ENCODE results near the gene COLGALT1.

COLGALT1 gene

DNA sequence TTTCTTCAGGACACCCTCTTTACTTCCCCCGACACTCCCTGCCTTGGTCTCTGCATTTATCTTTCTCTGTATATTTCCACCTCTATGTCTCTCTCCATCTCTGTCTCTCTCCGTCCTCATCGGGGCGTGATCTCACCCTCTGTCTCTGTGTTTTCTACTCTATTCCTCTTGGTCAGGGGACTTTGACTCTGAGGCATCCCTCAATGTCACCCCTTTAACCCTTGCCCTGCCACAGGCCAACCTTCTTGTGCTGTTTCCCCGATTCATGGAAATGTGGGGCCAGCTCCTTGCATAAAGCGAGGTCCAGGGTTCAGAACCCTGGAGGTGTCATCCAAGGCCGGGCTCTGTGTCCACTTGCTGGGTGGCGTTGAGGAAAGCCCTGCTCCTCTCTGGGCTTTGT lies 46.8 kb downstream of the COLGALT1 start:
- no peak for DNase-seq

DNA sequence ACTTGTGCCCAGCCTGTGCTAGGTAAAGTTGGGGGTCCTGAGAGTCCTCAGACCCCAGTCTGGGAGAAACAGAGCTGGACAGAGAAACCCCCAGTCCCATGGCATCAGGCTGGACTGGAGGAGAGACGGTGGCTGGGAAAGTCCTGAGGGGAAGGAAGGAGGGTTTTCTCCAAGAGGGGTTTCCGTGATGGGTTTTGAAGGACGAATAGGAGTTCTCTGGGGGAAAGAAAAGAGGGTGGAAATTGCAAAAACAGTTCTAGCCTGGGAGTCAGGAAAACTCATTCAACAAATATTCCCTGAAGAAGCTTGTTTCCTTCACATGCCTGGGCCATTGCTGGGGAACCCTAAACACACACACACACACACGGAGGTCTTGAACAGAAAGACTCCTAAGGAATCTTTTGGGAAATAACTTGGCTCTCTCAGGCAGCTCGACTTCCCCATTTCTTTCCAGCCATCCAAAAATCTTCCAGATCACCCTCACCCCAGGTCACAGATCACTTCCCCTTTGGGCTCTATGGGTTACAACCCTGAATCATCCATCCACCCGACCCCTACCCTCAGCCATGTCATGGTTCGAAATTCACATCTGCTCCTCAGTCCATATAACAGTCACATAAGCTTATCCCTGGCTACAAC lies 47.5 kb downstream of the COLGALT1 start:
- no peak for DNase-seq

DNA sequence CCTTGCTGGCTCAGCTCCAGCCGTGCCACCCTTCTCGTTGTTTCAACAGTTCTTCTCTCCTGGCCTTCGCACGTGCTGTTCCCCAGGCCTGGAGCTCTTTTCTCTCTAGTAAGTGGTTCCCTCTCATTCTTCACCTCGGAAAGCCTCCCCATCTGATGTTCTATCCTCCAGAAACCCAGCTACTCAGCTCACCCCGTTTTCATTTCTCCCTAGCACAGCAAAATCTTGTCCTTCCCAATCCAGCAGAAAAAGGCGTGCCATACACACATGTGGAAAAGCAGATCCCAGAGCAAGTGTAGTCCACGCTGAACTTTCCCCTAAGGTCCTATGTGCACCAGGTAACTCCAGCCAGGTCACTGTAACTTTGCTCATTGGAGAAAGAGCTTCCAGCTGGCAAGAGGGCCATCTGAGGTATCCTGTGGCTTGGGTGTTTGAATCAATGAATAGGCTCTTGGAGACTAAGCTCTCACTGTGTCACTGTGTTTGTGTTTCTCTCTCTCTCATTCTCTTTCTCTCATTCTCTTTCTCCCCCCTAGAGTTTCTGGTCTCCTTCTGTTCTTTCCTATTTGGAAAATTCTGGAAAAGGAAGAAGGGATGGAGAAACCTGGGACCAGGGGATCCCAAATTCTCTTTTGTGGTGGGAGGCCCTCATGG lies 49.0 kb downstream of the COLGALT1 start:
- DNase-seq: no peak

DNA sequence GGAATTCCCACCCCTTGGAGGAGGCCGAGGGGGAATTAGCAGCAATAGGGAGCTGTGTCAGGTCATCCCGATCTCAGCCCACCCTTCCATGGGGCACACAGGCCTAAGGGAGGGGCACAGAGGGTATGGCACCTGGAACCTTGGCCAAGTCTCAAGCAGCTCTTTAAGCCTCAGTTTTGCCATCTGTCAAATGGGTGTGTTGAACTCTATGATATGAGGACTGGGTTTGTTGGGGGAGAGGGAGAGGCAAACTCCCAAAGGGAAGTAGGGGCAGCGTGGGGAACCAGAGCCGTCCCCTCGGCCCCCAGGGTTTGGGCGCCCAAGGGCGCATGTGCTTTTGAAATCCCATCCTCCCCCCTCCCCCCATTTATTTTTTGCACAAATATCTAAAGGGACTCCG lies 49.7 kb downstream of the COLGALT1 start:
- no peak for DNase-seq

DNA sequence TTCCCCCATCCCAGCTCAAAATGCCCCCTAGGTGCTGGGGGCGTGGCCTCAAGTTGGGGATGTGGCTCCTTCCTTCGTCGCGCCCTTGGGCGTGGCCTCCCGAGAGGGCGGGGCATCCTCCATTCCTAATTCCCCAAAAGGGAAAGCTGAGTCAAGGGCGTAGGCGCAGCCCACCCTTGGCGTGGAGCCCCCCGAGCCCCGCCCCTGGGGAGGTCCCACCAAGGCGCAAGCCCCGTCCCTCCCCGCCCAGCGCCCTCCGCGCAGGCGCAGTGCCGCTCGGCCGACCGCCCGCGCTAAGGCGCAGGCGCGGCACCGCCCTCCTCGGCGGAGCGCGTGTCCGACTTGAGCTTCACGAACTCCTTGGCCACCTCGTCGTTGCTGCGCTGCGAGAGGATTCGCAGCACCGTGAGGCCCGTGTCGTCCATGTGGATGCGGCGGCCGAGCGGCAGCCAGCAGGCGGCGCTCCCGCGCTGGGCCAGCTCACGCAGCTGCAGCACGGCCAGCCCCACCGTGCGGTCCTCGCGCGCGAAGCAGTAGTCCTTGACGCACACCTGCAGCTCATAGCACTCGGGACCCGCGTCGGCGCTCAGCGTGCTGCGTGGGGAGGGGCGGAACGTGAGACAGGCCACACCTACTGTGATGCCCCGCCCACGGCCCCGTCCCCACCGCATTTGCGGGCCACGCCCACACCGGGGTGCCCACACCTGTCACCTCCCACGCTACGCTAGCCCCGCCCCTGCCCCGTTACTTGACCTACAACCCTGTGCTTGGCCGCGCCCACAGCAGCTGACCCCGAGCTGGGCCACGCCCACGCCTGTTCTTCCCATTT lies 50.5 kb downstream of the COLGALT1 start:
- DNase-seq: peak; percentile 70

DNA sequence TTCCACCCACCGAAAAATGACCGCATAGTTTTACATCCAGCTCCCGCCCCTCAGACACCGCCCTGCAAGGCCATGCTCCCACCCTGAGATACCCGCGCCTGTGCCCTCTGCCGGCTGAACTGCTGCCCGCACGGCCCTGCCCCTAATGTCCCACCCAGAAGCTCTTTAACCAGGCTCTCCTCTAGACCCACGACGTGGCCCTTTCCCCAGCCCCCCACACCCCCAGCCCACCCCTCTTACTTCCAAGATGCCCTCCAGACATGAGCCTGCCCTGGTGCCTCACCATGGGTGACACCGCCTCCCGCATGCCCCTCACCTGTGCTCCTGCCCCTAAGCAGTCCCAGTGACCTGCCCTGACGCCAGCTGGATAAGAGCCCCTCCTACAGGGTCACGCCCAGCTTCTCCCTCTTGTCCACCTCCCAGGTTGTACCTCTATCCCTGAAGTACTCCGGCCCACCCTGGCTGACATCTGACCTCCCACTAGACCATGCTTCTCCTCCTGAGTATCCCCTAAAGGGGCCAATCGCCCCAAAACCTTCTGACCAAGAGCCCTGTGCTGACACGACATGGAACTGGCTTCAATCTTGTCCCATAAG lies 51.2 kb downstream of the COLGALT1 start:
- no peak for DNase-seq

DNA sequence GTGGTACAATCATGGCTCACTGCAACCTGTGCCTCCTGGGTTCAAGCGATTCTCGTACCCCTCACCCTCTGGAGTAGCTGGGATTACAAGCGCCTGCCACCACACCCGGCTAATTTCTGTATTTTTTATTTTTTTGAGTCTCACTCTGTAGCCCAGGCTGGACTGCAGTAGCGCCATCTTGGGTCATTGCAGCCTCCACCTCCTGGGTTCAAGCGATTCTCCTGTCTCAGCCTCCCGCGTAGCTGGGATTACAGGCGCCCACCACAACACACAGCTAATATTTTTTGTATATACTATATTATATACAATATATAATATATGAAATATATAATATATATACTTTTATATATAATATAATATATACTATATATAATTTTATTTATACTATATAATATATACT lies 52.5 kb downstream of the COLGALT1 start:
- DNase-seq: no peak

DNA sequence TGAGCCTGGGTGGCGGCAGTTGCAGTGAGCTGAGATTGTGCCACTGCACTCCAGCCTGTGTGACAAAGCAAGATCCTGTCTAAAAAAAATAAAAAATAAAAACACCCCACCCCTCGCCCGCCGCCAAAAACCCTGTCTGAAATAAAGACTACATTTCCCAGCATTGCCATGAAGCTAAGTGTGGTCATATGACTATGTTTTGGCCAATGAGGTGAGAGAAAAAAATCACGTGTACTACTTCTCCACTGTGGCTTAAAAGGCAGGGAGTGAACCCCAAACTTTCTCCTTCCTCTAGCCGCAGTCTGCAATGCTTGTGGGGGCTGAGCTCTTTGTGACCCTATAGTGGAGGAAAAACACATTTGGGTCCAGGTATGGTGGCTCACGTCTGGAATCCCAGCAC lies 54.9 kb downstream of the COLGALT1 start:
- DNase-seq: no peak

DNA sequence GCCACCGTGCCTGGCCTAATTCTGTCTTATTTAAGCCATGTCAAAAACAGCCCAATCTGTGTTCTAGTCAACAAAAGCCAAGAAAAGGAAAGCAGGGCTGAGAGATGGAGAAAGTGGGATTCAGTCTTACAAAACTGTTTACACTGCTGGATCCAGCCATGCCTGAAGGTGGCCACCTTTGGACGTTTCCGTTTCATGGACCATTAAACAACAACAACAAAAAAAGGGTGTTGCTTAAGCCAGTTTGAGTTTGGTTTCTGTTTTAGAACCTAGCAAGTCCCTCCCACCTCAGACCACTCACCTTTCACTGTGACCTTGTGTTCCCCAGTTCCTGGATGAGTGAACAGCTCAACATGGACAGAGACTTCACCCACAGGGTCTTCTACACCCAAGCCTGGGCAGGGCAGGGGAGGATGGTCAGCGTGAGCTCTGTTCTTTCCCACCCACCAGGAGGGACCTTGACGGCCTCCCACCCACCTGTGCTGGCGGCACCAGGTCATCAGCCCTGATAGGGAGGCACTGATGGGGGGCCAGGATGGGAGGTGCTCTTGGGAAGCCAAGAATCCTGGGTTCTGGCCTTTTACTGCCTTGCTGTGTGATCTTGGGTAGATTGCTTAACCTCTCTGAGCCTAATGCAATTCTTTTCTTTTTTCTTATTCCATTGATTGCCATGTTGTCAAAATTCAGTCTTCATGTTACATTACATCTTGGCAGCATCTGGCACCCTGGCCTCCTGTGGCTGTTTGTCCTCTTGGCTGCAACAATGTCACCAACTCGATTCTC lies 56.2 kb downstream of the COLGALT1 start:
- no peak for DNase-seq

DNA sequence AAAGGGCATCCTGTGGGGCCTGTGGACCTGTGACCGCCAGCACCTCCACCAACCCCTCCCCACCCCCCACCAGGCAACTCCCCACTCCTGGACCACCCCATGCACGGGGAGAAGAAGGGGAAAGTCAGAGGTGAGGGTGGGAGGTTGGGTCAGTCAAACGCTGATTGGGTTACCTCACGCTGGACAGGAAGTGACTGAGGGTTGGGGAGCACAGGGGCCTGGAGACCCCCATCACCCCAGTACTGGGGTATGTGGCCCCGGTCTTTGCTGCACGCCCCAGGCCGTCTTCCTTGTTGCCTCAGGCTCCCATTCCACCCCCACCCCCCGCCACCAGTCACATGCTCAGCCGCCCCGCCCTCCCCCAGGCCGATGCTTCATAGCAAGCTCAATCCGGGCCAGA lies 59.0 kb downstream of the COLGALT1 start:
- no peak for DNase-seq

DNA sequence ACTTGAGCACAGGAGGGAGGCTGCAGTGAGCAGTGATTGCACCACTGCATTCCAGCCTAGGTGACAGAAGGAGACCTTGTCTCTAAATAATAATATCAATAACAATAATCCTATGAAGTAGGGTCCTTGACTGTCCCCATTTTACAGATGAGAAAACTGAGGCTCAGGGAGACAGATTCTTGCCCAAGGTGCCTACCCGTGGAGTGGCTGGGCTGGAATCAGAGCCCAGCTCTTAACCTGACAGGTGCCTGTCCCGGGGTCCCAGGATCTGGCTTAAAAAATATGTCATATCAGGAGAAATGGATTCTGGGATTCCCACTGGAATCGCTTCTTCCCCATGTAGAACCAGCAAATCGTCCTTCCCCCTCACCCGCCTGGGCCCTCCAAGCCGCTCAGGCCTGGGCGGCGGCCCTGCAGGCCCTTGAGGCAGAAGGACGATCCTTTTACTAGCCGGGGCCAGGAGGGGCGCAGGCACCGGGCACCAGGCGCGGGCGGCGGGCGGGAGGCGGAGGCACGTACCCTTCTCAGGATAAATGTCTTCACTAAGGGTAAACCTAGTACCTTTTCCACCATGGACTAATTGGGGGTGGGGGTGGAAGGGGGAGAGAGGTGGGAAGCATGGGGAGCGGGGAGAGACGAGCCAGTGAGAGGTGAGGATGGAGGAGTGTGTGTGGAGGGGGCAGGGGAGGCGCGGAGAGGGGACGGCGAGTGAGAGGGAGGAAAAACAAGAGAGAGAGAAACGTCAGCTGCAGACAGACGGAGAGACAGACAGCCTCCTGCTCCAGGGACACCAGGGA lies 60.6 kb downstream of the COLGALT1 start:
- DNase-seq: no peak

DNA sequence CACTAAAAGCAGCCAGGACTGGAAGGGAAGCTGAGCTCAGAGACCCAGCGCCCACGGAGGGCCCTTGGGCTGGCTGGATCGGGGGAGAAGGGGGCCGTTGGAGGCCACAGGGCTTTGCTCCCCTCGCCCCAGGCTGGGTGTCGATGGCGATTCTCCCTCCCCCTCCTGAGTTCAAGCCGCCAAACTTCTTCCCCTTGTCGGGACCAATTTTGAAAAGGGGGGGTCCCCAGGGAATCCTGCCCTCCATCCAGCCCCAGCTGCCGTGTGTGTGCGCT lies 61.2 kb downstream of the COLGALT1 start:
- no peak for DNase-seq

DNA sequence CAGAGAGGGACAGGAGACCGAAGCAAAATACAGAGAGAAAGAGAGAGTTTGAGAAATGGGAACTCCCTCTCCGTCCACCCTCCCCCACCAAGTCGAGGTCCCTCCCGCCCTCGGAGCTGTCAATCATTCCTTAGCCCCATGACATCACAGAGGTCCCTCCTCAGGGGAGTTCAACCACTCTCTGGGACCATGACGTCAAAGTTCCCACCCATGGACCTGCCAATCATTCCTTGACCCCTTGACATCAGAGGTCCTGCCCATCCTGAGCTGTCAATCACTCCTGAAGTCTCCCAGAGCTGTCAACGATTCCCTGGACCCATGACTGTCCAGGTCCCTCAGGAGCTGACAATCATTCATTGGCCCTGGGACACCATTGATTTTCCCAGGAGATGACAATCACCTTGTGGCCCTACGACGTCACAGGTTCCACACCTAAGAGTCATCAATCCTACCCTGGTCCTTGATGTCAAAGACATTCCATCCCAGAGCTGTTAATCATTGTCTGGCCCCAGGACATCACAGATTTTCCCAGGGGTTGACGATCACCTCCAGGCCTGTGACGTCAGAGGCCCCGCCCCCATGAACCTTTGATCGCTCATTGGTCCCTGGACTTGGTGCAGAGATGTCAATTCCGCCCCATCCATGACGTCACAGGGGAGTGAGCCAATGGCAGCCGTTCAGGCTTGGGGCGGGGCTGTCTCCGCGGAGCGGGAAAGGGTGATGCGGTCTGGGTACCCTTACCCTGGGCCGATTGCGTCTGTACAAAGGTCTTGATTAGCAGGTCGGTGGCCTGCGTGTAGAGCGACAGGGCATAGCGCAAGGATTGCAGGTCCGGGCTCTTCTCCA lies 61.7 kb downstream of the COLGALT1 start:
- DNase-seq: no peak

DNA sequence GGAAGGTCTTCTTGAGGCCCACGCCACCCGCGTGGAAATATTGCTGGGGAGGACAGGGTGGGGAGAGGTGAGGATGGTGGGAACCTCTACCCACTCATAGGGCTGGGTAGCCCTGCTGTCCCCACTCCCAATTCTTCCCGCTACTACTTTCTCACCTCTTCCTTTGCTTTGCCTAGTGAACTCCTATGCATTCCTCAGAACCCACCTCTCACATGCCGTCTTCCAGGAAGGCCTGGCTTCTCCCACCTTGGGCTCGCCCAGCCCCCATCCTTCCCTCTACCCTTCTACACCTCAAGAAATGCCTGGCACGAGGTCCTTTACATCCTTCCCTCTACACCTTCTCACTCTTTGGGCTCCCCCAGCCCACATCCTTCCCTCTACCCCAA lies 62.4 kb downstream of the COLGALT1 start:
- DNase-seq: no peak

DNA sequence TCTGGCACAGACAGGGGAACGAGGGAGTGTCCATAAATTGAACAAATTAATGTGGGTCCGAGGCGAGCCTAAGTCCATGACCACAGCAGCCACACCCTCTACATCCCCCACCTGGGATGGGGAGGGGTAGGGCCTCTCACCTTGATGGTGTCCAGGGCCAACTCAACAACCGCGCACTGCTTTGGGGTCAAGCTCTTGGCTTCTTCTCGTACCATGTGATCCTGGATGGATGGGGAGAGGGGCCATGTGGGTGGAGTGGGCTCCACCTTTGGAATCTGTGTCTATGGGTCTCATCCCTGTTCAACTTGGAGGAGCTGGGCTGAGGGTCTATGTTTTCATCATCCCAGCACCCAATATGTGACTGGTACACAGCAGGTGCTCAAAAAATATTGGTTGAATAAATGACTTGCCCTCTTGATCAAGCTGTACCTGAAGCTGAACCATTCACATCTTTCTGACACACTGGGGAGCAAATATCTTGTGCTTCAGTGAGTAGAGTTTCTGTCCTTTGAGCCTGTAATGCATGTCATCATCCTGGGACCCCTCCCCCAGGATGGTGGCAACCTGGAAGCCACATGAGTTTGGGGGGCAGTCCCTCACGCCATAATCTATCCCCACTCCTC lies 62.9 kb downstream of the COLGALT1 start:
- DNase-seq: no peak

DNA sequence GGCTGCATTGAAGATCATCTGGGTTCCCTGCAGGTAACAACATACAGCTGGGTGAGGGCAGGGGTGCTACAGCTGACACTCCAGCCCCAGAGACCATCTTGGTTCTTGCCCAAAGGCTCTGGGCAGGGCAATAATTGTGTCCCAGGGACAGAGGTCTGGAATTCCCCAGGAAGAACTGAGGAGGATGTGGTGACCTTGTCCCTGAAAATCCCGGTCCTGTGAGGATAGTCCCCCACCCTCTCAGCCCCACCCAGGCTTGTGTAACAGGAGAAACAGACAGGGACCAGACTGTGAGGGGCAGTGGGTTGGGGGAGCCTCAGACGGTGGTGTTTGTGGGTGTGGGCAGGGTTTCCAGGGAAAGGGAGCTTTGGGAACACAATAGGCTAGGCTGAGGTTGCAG lies 63.5 kb downstream of the COLGALT1 start:
- DNase-seq: no peak

DNA sequence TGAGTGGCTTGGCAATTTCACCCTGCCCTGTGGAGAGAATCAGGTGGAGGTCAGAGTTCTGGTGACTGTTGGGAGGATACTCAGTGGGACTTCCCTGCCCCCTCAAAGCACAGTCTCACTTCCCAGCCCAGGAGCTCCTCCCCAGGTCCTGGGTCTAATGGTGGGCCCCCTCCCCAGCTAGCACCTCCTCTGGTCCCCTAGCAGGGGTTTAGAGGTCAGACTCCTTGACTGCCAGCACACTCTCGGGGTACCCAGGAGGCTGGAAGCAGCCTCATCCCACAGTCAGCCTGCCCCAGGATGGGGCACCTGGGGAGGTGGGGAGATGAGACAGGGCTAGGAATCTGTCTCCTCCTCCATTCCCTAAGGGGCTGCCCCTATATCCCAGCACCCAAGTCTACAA lies 65.2 kb downstream of the COLGALT1 start:
- DNase-seq: no peak

DNA sequence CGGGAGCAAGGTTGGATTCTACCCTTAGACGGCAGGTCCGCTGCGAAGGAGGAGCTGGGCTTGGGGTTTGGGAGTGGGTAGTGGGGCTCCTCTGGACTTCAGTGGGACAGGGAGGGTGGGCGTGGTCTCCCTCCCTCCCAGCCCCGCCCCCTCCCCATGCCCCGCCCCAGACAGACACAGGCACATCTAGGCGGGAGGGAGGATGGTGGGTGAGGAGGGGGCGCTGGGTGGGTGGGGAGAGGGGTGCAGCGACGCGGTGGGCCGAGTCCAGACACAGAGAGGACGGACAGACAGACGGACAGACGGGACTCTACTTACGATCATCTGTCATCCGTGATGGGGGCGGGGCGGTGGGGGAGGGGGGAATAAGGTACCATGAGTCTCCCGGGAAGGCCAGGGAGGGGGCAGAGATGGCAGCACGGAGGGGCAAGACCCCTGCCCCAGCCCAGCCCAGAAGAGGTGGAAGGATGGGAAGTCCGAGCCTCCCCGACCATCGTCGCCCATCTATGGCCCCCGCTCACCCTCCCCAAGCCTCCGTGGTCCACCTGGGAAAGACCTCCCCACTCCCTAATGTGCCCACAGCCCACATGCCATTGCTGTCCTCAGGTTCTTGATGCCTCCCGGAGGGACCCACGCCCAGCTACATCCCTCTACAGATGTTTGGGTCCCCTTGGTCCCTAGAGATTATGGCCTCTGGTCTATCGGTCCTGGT lies 67.9 kb downstream of the COLGALT1 start:
- DNase-seq: no peak

DNA sequence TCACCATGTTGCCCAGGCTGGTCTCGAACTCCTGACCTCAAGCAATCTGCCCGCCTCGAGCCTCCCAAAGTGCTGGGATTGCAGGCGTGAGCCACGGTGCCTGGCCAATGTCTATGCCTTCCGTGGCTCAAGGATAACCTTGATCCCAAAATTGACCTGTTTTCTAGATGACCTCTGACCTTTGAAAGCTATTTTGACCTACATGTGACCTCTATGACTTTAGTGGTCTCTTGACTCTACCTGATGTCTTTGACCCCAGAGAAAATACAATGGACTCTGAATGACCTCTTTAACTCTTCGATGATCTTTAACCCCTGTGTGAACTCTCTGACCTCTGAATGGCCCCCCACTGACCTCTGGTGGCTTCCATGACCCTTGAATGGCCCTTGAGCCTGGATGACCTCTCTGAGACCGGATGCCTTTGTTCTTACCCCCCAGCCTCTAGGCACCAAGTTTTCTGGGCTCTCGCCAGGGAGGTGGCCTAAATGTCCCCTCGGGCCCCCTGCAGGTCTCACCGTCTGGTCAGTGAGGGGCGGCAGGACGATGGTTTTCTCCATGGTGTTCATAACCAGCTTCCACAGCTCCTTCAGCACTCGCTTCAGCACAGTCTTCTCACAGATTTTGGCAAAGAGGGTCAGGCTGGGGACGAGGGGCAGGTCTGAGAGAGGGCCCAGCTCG lies 69.0 kb downstream of the COLGALT1 start:
- no peak for DNase-seq

DNA sequence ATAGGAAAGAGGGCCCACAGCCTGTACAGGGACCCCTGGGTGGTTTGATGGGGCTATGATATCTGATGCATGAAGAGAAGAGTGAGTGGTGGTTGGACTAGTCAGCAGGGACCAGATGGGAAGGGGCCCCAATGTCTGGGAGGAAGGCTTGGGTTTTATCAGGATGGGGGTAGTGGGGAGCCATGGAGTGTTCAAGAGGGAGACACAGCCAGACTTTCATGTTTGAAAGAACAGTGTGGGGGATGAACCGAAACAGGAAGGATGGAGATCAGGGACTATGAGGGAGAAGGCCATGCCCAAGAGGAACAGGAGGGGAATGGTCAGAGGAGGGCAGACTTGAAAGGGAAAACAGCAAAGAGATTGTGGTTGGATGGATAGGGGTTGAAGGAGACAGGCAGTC lies 69.6 kb downstream of the COLGALT1 start:
- no peak for DNase-seq

All from DMS153 (cell line).